ENCODE results near the gene GABRA1.

GRCh38 chr5:161934486-161934885, 86.6 kb downstream of the GABRA1 start:
- no peak for TF ChIP-seq CTCF (IDR thresholded peaks at IDR 0.05; ENCODE audit: low read depth, low read length)
- no peak for TF ChIP-seq POLR2A (IDR thresholded peaks at IDR 0.05; ENCODE audit: extremely low read depth, insufficient read length)
- no peak for TF ChIP-seq MAX (IDR thresholded peaks at IDR 0.05; ENCODE audit: low read depth, low read length)
